GM19193 (cell line): ENCODE measurements around the gene TCTN3.

Experiments
- POLR2A ChIP-seq: IDR thresholded peaks from 4 replicates; pipeline ENCODE4 v1.6.1; 2011; ENCODE audit not compliant: insufficient read depth, insufficient read length; ENCODE audit errors: extremely low read depth

Gene TCTN3

GRCh38 chr10:95693668-95694534 is at the start of gene TCTN3:
TSS of gene TCTN3 (minus strand) at chr10:95693927. CDS start at chr10:95693899, 28 bp downstream.
- peak; percentile 76 for TF ChIP-seq POLR2A

- no peak for TF ChIP-seq POLR2A
Observed at GRCh38 chr10:95742962-95743535, 49.3 kb upstream of the TCTN3 start.

- no peak for TF ChIP-seq POLR2A
Observed at GRCh38 chr10:95742485-95742884, 48.8 kb upstream of the TCTN3 start.

- no peak for TF ChIP-seq POLR2A
Observed at GRCh38 chr10:95741807-95742467, 48.2 kb upstream of the TCTN3 start.

GRCh38 chr10:95739056-95739455 is 45.3 kb upstream of the TCTN3 start:
- no peak for TF ChIP-seq POLR2A

GRCh38 chr10:95730233-95730632 is 36.5 kb upstream of the TCTN3 start:
- no peak for TF ChIP-seq POLR2A

- no peak for TF ChIP-seq POLR2A
Observed at GRCh38 chr10:95729323-95730055, 35.8 kb upstream of the TCTN3 start.

GRCh38 chr10:95728526-95728925 is 34.8 kb upstream of the TCTN3 start:
- TF ChIP-seq POLR2A: no peak

- no peak for TF ChIP-seq POLR2A
Observed at GRCh38 chr10:95716866-95717265, 23.1 kb upstream of the TCTN3 start.

GRCh38 chr10:95716466-95716865 is 22.7 kb upstream of the TCTN3 start:
- TF ChIP-seq POLR2A: no peak

- TF ChIP-seq POLR2A: no peak
Observed at GRCh38 chr10:95711492-95711891, 17.8 kb upstream of the TCTN3 start.

GRCh38 chr10:95706990-95707389 is 13.3 kb upstream of the TCTN3 start:
- no peak for TF ChIP-seq POLR2A

- no peak for TF ChIP-seq POLR2A
Observed at GRCh38 chr10:95706573-95706972, 12.8 kb upstream of the TCTN3 start.

- TF ChIP-seq POLR2A: no peak
Observed at GRCh38 chr10:95698415-95698814, 4.7 kb upstream of the TCTN3 start.

- TF ChIP-seq POLR2A: no peak
Observed at GRCh38 chr10:95697429-95697828, 3.7 kb upstream of the TCTN3 start.
